GM21390 (cell line): ENCODE measurements around the gene TMEM231.
"Not testable (repeated sequence)": the region's sequence is repeated elsewhere in the genome, so short reads cannot be mapped to it uniquely, and the experiment has no call there.

ENCODE experiments used
- ATAC-seq: cut with Tn5 transposase; IDR thresholded peaks from one replicate; pipeline ENCODE4 v1.9.1; 2021; ENCODE audit not compliant: unreplicated experiment

TMEM231 gene

GRCh38 chr16:75567911-75568310 is 11.9 kb upstream of the TMEM231 start:
- no peak for ATAC-seq

- ATAC-seq: peak; percentile 2
Measured at GRCh38 chr16:75566758-75567255, 10.8 kb upstream of the TMEM231 start.

GRCh38 chr16:75566040-75566757 is 10.1 kb upstream of the TMEM231 start, which contains the start of gene GABARAPL2:
Gene GABARAPL2 (plus strand): TSS chr16:75566379. CDS start chr16:75566487, 108 bp downstream.
- peak; percentile 71 for ATAC-seq

GRCh38 chr16:75565640-75566039 is 9.6 kb upstream of the TMEM231 start:
- ATAC-seq: peak; percentile 9

- no peak for ATAC-seq
Measured at GRCh38 chr16:75559564-75560372, 3.7 kb upstream of the TMEM231 start.

- no peak for ATAC-seq
Measured at GRCh38 chr16:75558846-75559401, 2.9 kb upstream of the TMEM231 start.

- no peak for ATAC-seq
Measured at GRCh38 chr16:75556431-75556950, 439 bp upstream of the TMEM231 start.

- ATAC-seq: peak; percentile 17
Measured at GRCh38 chr16:75555213-75555706, 792 bp downstream of the TMEM231 start.

- ATAC-seq: no peak
Measured at GRCh38 chr16:75552951-75553350, 3.1 kb downstream of the TMEM231 start.

- ATAC-seq: peak; percentile 89
Measured at GRCh38 chr16:75550211-75550662, 5.8 kb downstream of the TMEM231 start.

GRCh38 chr16:75548456-75548855 is 7.6 kb downstream of the TMEM231 start:
- not testable (repeated sequence) for ATAC-seq

GRCh38 chr16:75546293-75546692 is 9.8 kb downstream of the TMEM231 start:
- no peak for ATAC-seq

- not testable (repeated sequence) for ATAC-seq
Measured at GRCh38 chr16:75545879-75546278, 10.2 kb downstream of the TMEM231 start.

- not testable (repeated sequence) for ATAC-seq
Measured at GRCh38 chr16:75542462-75542861, 13.6 kb downstream of the TMEM231 start.

GRCh38 chr16:75541236-75541635 is 14.8 kb downstream of the TMEM231 start:
- no peak for ATAC-seq

- ATAC-seq: not testable (repeated sequence)
Measured at GRCh38 chr16:75538882-75539565, 17.0 kb downstream of the TMEM231 start.

GRCh38 chr16:75537776-75538175 is 18.3 kb downstream of the TMEM231 start:
- no peak for ATAC-seq

- ATAC-seq: no peak
Measured at GRCh38 chr16:75535901-75536300, 20.2 kb downstream of the TMEM231 start, which contains the start of gene CHST5. Gene CHST5 (minus strand): TSS chr16:75536108. CDS start chr16:75530384, 5,724 bp downstream.

- ATAC-seq: no peak
Measured at GRCh38 chr16:75535211-75535843, 20.7 kb downstream of the TMEM231 start.
